Esophagus muscularis mucosa (tissue), 4 donors: ENCODE measurements around the gene CNTNAP2. TPM values are rescaled to one million over a fixed set of nuclear protein-coding genes. Genes with fewer than 3 reads are reported as not detected.
"Not testable (repeated sequence)": the region's sequence is repeated elsewhere in the genome, so short reads cannot be mapped to it uniquely, and the experiment has no call there.

Source experiments
- DNase-seq: peaks from one replicate; pipeline ENCODE4 v3.0.0-alpha.2; 2017; ENCODE audit errors: extremely low spot score
- H3K27ac ChIP-seq, 4 donors: fragments of 200-600 bp; sonication (generic); replicated peaks in 1 of 4; 1 replicate in 3 of 4; 2 replicates in 1 of 4; pipeline ENCODE4 v1.5.1; 2016 to 2019; ENCODE audit warnings: mild to moderate bottlenecking in 1 of 4
- H3K27me3 ChIP-seq, 4 donors: fragments of 200-600 bp; sonication (generic); one replicate each; pipeline versions ENCODE4 v1.5.1 to v1.6.0; 2016 to 2019
- H3K36me3 ChIP-seq, 4 donors: fragments of 200-600 bp; sonication (generic); one replicate each; pipeline ENCODE4 v1.5.1; 2016 to 2019
- H3K4me1 ChIP-seq, 4 donors: fragments of 200-600 bp; sonication (generic); one replicate each; pipeline ENCODE4 v1.5.1; 2016 to 2019
- H3K4me3 ChIP-seq, 4 donors: fragments of 200-600 bp; sonication (generic); 1 replicate in 2 of 4; 2 replicates in 2 of 4; pipeline ENCODE4 v1.5.1; 2016 to 2019; ENCODE audit warnings: mild to moderate bottlenecking in 4 of 4, moderate library complexity in 1 of 4
- H3K9me3 ChIP-seq, 4 donors: fragments of 200-600 bp; sonication (generic); 1 replicate in 3 of 4; 2 replicates in 1 of 4; pipeline ENCODE4 v1.5.1; 2016 to 2019
- EP300 ChIP-seq: sonication (generic); formaldehyde crosslinking; IDR thresholded peaks from one replicate; pipeline ENCODE4 v1.6.1; 2017; ENCODE audit warnings: antibody characterized with exemption
- POLR2A ChIP-seq: fragments of 450-650 bp; IDR thresholded peaks from one replicate; pipeline ENCODE4 v1.6.1; 2017; ENCODE audit warnings: antibody characterized with exemption, moderate library complexity, mild to moderate bottlenecking, low read depth
- POLR2AphosphoS5 ChIP-seq, 2 donors: sonication (generic); formaldehyde crosslinking; IDR thresholded peaks; one replicate each; pipeline ENCODE4 v1.6.1; 2017; ENCODE audit warnings: antibody characterized with exemption in 2 of 2
- WGBS: methylation state at CpG from one replicate; pipeline ENCODE4 v1.1.5; 2018; 5-methylcytosine and 5-hydroxymethylcytosine counted together
- intact Hi-C: fragments of 100-400 bp; cut with DNase I; formaldehyde crosslinking; loops from one replicate; pipeline ENCODE4 v1.15.1; 2023
- total RNA-seq, 4 donors: library from RNA; depleted of rRNA; stranded (reverse); fragments of >200 nt; gene quantifications; one replicate each; pipeline versions ENCODE4 v1.1.0 to v1.2.1, GENCODE V29; 2016
- TF ChIP-seq, protein P1 (sequence below), 3 experiments: fragments of 200-600 bp in 2 of 3; fragments of 450-650 bp in 1 of 3; sonication (generic) in 2 of 3; IDR thresholded peaks; one replicate each; pipeline ENCODE4 v1.5.1; 2017 to 2019; ENCODE audit warnings: antibody characterized with exemption in 3 of 3, mild to moderate bottlenecking in 2 of 3, moderate library complexity in 1 of 3

The CNTNAP2 gene
- total RNA-seq, 4 donors from 2014 or later = 1.2 to 2.9 (median 1.9) TPM

DNA sequence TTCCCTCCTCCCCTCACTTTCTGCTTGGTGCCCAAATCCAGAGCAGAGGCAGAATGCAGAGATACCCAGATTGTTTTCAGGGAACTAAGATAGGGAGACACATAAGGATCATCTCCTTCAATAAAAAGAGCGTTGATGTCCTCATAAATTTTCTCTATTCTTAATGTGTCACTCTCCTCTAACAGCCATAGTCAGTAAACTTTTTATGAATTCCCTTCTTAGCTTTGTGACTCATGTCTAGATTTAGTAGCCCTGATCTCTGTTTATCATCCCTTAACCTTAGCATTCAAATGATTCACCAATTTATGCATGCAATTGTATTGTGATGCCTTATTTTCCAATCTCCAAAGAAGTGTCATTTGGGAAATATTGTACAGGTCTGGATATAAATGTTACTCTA, 1478.4 kb downstream of the CNTNAP2 start:
- Histone ChIP-seq H3K9me3 (no peaks in the 10 kb centered on the region), H3K4me1 (no peaks in the 10 kb centered on the region), H3K27ac (no peak overlapping the region), H3K27me3 (no peaks in the 10 kb centered on the region), H3K36me3 (no peaks in the 10 kb centered on the region), H3K4me3 (no peak overlapping the region)
- 85% methylated on average over 1 of the region's 1 CpG for WGBS
- no peak for TF ChIP-seq POLR2A
- TF ChIP-seq, protein P1, sequence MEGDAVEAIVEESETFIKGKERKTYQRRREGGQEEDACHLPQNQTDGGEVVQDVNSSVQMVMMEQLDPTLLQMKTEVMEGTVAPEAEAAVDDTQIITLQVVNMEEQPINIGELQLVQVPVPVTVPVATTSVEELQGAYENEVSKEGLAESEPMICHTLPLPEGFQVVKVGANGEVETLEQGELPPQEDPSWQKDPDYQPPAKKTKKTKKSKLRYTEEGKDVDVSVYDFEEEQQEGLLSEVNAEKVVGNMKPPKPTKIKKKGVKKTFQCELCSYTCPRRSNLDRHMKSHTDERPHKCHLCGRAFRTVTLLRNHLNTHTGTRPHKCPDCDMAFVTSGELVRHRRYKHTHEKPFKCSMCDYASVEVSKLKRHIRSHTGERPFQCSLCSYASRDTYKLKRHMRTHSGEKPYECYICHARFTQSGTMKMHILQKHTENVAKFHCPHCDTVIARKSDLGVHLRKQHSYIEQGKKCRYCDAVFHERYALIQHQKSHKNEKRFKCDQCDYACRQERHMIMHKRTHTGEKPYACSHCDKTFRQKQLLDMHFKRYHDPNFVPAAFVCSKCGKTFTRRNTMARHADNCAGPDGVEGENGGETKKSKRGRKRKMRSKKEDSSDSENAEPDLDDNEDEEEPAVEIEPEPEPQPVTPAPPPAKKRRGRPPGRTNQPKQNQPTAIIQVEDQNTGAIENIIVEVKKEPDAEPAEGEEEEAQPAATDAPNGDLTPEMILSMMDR (IDR thresholded peaks at IDR 0.05) = no peak
- no peak for TF ChIP-seq POLR2AphosphoS5 (IDR thresholded peaks at IDR 0.05)
- no peak for TF ChIP-seq EP300
- intact Hi-C loops = no loop called here
- no peak for DNase-seq

DNA sequence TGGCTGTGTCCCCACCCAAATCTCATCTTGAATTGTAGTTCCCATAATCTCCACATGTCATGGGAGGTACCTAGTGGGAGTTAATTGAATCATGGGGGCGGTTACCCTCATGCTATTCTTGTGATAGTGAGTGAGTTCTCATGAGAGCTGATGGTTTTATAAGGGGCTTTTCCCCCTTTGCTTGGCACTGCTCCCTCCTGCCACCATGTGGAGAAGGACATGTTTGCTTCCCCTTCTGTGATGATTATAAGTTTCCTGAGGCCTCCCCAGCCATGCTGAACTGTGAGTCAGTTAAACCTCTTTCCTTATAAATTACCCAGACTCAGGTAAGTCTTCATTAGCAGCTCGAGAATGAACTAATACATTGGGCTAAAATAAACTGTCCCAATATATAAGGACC, 1482.1 kb downstream of the CNTNAP2 start:
- intact Hi-C loops, H3K9me3 ChIP-seq, DNase-seq, H3K4me1 ChIP-seq, H3K27me3 ChIP-seq, H3K27ac ChIP-seq, H3K4me3 ChIP-seq, H3K36me3 ChIP-seq: not testable (repeated sequence)
- 81% methylated on average over 2 of the region's 2 CpGs for WGBS

DNA sequence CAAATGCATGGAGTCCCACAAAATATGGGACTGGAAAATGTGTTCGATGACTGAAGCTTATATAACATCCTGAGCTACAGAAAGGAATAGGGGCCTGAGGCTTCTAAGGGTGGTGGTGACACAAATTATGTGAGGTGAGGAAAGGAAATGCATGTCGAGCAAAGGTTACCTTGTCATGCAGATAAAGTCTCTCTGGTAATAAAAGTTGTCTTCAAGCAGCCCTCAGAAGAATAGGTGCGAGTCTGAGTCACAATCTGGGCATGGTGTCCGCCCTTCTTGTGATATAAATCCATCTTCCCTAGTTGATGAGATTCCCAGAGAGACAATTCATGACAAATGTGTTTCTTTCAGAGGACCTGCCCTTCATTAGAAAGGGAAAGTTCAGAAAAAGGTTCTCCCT, 1488.7 kb downstream of the CNTNAP2 start:
- intact Hi-C loops = no loop called here
- TF ChIP-seq POLR2A = no peak
- no peak for TF ChIP-seq EP300
- no peak for TF ChIP-seq POLR2AphosphoS5 (IDR thresholded peaks at IDR 0.05)
- TF ChIP-seq, protein P1 (IDR thresholded peaks at IDR 0.05) = no peak

DNA sequence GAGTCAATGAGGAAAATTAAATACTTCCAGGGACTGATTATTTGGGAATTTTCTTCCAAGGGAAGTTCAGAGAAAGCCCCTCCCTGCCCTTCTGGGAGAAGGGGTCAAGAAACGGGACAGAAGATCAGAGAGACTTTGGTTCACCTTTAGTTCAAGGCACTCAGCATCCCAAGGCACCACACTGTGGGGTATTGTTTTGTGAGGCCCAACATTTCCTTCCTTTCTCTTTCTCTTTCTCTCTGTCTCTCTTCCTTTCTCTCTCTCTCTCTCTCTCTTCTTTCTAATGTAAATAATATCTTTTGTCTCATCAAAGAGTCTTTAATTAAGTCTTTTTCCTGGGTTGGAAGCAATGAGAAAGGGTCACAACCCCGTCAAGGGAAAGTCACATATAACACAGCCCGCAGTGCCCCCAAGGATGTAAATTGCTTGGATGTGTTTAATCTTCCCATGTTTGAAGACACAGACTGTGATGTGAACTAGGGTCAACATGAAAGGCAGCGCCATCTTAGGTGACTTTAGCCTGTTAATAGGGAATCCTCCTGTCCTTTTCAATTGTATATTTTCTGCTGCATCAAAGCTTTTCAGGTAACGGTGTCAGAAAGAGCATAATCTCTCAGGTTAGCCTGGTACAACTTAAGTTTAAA, 1490.7 kb downstream of the CNTNAP2 start:
- H3K27ac ChIP-seq = no peak overlapping the region
- H3K27me3 ChIP-seq = no peaks in the 10 kb centered on the region
- H3K4me3 ChIP-seq = no peak overlapping the region
- DNase-seq = no peak
- TF ChIP-seq EP300 (no peak), POLR2AphosphoS5 (IDR thresholded peaks at IDR 0.05) (no peak), POLR2A (no peak)
- TF ChIP-seq, protein P1 (IDR thresholded peaks at IDR 0.05) = no peak
- H3K9me3 ChIP-seq = no peaks in the 10 kb centered on the region
- no peaks in the 10 kb centered on the region for H3K4me1 ChIP-seq
- intact Hi-C loops = no loop called here
- H3K36me3 ChIP-seq = no peaks in the 10 kb centered on the region
- 56% methylated on average over 5 of the region's 5 CpGs for WGBS

More for the DNA sequence above, 1488.7 kb downstream of the CNTNAP2 start:
- Histone ChIP-seq H3K4me3 (no peak overlapping the region), H3K4me1 (no peaks in the 10 kb centered on the region), H3K27ac (no peak overlapping the region), H3K9me3 (no peaks in the 10 kb centered on the region), H3K27me3 (no peaks in the 10 kb centered on the region), H3K36me3 (no peaks in the 10 kb centered on the region)
- WGBS = 79% methylated on average over 4 of the region's 4 CpGs
- no peak for DNase-seq

DNA sequence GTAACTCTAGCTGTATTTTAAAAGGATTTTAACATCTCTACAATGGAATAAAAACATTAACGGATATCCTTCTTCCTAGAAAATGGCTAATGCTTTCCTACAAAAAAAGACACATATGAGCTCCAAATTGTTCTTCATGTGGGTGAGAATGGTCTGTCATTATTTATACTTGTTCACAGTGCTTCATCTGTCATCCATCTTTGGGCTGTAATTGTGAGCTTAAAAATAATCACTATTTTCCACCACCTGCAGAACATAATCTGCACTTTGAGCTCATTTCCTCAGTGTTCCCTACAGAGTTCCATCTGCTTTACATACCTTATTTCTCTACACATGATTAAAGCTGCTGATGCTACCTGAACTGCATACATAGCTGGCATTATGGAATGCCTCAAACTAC, 1494.8 kb downstream of the CNTNAP2 start:
- intact Hi-C loops = no loop called here
- Histone ChIP-seq H3K27ac (no peak overlapping the region), H3K9me3 (no peaks in the 10 kb centered on the region), H3K36me3 (no peaks in the 10 kb centered on the region), H3K27me3 (no peaks in the 10 kb centered on the region), H3K4me1 (no peaks in the 10 kb centered on the region), H3K4me3 (no peak overlapping the region)
- TF ChIP-seq EP300 = no peak
- TF ChIP-seq, protein P1 (IDR thresholded peaks at IDR 0.05) = no peak
- TF ChIP-seq POLR2AphosphoS5 (IDR thresholded peaks at IDR 0.05) = no peak
- TF ChIP-seq POLR2A = no peak
- no peak for DNase-seq
- 57% methylated on average over 1 of the region's 1 CpG for WGBS
